ENCODE data around the gene GFM1. TPM values are rescaled to one million over a fixed set of nuclear protein-coding genes. Genes with fewer than 3 reads are reported as not detected.
"Not testable (repeated sequence)": the region's sequence is repeated elsewhere in the genome, so short reads cannot be mapped to it uniquely, and the experiment has no call there.

Gene GFM1
- total RNA-seq, 1 donor from 2014 or later, result 95.5 TPM

DNA sequence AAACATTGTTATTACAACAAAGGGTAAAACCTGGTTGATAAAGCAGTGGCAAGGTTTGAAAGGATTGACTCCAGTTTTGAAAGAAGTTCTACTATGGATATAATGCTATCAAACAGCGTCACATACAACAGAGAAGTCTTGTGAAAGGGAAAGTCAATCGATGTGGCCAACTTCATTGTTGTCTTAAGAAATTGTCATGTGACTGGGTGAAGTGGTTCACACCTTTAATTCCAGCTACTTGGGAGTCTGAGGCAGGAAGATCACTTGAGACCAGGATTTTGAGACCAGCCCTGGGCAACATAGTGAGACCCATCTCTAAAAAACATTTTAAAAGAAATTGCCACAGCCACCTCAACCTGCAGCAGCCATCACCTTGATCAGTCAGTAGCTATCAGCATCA is 34.4 kb downstream of the GFM1 start:
- DNase-seq, result no peak

GRCh38 chr3:158679547-158680000 is 35.2 kb downstream of the GFM1 start:
- DNase-seq, result no peak

GRCh38 chr3:158680861-158681260 is 36.5 kb downstream of the GFM1 start:
- no peak for DNase-seq

DNA sequence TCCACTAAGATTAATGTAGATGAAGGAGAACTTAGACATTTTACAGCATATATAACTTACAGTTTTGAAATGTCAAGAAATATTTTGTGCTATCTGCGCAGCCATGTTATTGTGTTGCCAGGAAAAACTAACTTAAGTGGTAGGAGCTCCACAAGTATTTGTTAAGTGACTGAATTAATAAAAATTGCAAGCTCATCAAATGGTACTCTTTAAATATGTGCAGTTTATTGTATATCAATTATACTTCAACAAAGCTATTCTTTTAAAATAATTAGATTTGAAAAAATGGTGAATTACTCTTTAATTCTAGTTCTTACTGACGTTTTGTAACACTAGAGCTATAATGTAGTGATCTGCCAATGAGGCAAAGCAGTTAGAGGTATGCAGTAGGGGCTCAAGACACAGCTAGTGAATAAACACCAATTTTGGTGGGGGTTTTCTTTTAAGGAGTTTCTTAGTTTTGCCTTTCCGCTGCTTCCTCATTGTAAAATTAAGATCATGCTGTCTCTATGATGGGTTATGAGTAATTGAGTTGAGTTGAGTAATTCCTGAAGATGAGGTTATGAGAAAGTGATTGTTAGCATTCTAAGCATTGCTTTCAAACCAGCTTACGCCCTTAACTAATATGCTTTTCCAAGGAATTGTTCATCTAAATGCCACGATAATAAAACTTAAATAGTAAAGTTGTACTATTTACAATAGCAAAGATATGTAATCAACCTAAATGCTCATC is 39.1 kb downstream of the GFM1 start:
- DNase-seq, result no peak

DNA sequence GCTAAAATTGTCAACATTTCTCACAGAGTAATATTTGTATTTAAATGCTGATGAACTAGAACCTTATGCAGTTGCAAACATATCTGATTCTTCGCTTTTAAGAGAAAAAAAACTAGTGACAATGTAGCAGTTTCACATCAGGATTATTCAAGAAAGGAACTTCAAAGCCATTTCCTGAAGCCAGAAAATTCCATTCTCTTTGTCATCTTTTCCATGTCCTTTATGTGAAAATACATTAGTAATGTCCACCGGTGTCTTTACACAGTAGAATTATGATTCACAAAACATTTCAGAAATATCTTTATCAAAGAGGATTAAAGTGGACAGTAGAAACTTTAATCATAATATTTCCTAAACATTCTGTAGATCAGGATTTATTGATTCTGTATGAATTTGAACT is 40.8 kb downstream of the GFM1 start:
- DNase-seq, result no peak

GRCh38 chr3:158693866-158694456 is 49.6 kb downstream of the GFM1 start:
- DNase-seq, result not testable (repeated sequence)

DNA sequence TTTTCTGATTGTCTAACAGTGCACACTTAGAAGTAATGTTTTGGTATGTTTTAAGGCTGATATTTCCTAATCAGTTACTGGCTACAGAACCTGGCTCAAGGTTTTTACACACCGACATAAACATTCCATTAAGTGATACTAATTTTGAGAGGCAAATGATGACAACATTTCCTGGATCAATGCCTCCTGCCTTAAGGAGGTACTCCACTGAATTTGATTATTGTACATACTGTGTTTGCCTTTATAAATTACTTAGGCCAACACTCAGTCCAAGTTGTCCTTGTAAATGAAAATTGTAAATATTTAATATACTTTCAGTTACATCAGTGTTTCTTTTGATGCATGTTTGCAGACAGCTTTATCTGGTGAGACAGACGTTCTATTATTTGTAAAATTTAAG is 52.3 kb downstream of the GFM1 start:
- no peak for DNase-seq

GRCh38 chr3:158700559-158700958 is 56.2 kb downstream of the GFM1 start:
- no peak for DNase-seq

DNA sequence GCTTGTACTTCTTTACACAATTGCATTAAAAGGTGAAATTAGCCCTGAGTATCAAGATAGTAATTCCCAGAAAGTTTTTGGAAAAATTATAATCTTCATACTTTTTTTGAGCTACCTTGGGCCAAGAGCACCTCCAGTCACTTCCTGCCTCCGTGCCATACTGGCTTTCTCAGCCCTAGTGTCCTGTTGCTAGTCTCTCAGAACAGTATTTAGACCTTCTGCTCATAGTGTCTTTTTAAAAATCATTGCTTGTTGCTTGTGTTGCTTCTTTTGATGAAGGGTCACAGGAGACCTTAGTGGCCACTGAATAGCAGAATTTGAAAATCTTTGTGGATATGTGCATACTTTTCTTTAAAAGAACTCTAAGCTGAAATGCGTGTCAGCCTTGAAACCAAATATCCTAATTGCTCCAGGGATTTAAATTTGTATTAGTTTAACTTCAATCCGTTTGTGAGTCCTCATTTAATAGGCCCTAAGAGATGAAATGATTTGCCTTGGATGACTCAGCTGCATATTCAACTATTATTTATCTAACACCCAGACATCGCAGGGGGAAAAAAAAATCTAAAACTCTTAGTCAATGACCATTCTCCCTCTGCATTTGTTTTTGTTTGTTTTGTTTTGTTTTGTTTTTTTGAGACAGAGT is 57.2 kb downstream of the GFM1 start:
- DNase-seq, result no peak

DNA sequence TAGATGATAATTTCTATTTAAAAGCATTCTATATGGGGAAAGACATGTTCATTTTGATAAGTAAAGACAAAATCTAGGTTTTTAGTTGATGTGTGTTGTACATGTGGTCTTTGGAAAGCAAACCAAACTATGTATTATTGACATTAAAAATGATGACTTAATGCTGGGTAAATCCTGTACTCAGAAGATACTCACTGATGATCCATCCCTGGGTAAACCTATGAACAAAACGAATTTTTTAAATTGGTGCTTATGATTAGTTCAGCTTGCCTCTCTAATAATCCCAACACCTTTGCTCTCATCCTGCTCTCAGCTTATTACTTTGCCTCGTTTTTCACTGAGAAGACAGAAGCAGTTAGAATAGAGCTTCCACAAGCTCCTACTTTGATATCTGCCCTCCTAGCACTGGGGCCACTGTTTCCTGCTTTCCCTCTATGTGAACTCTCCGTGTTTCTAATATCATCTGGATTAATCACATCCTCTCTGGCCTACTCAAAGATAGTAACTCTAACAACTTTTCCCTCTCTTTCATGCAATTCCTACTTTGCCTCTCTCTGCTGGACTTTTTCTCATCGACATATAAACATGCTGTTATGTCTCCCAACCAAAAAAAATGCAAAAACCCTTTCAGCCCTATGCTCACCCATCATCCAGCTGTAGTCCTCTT is 58.6 kb downstream of the GFM1 start:
- DNase-seq, result no peak

DNA sequence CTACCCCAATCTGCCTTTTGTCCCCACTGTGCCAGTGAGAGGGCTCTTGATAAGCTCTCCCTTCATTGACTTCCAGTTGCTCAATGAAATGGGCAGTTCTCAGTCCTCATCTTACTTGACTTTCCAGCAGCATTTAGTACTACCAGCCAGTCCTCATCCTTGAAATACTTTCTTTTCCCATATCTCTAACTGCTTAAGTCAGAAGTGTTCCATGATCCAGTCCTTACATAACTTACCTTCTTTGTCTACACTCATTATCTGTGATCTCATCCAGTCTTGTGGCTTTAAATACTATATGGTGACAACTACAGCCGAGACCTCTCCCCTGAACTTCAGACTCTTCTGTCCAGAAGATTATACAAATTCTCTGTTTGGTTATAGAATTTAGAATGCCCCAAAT is 59.2 kb downstream of the GFM1 start:
- no peak for DNase-seq

DNA sequence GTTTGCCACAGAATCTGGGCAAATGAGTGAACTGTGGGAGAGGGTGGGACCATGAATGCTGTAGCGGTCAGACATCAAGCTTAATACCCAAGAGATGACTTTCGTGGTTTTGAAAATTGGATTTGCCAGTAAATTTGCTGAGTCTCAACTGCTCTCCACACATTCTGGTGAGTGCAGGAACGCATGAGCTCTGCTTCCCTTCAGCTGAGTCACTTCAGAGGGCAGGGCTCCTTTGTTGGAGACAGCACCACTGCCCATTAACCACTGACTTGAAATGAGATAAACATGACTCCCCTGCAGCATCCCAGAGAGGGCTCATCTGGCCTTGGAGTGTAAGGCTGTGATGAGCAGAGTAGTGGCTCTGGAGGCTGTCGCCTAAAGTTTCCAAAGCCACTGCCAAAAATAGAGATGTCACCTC is 65.3 kb downstream of the GFM1 start:
- no peak for DNase-seq

- DNase-seq, result no peak
These were observed 66.3 kb downstream of the GFM1 start for GRCh38 chr3:158710601-158711000.

GRCh38 chr3:158711886-158712285 is 67.6 kb downstream of the GFM1 start:
- DNase-seq, result no peak

- DNase-seq, result no peak
These were observed 68.1 kb downstream of the GFM1 start for GRCh38 chr3:158712443-158712842.

- no peak for DNase-seq
These were observed 68.8 kb downstream of the GFM1 start for GRCh38 chr3:158713094-158713499.

- no peak for DNase-seq
These were observed 73.2 kb downstream of the GFM1 start for GRCh38 chr3:158717576-158717975.

- peak; percentile 42 for DNase-seq
These were observed 74.3 kb downstream of the GFM1 start for GRCh38 chr3:158718490-158719170.

DNA sequence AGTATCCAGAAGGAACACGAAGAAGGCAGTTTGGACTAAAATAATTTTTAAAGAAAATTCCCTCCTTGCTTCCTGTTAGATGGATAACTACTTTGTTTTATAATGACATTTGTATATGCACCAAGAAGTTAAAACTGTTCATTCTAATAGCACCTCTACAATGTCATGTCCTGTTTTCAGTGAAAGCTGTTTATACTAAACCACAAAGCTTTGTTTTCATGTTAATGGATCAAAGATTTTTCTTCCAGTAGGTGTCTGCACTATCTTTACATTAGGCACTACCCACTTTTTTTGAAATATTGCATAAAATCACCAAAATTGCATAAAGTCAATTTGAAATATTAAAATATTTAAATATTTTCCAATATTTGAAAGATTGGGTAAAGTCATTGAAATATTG is 77.8 kb downstream of the GFM1 start:
- no peak for DNase-seq

DNA sequence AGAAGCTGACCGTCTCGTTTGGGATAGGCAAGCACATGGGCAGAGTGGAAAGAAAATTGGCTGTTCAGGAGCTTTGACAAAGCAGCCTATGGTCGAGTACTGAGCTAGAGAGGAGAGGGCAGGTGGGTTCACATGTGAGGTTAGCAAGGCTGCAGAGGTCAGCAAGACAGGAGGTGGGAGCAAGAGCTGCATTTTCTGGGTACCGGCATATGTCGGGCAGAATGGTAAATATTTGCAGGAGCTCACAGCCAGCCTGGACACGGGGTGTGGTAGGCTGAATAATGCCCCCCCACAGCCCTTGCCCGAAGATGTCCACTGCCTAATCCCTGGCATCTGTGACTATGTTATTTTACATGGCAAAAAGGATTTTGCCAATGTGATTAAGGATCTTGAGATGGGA is 79.7 kb downstream of the GFM1 start:
- DNase-seq, result no peak

DNA sequence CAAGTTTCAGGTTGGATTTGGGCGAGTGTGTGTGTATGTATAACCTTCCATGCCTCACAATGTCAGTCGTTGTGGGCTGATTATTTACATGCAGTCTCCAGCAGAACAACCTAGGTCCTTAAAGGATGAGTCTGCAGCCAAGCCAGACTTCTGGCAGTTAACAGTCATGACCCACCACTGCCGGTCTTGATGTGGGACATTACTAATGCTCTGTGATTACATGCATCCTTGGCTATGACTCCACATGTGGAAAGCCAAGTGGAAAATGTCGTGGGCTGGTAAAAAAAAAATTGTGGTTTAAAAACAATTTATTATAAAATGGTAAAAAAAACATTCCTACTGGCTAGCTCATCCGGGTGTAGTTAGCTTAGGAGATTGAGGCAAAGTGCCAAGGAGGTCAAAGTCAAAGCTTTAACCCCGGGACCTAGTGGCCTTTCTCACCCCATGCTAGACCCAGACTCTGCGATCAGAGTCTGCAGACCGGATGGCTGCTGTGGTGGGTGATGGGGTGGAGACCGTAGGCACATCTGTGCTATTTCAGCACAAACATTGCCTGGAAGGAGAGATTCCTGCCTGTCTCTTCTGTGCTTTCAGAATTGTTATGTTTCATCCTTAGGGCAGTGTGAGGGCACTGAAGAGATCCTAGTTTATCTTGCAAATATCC is 81.2 kb downstream of the GFM1 start:
- DNase-seq, result no peak

All from tongue (tissue), 2 donors.